Femur (tissue), 1 donor: ENCODE data around the gene CPNE7.
A peak's percentile ranks its signal among the peaks of the same experiment; 100 is the strongest.
"Not testable (repeated sequence)": the region's sequence is repeated elsewhere in the genome, so short reads cannot be mapped to it uniquely, and the experiment has no call there.

Experiments used
- DNase-seq: peaks from one replicate; pipeline ENCODE4 v3.0.0-alpha.2; 2017

Gene CPNE7

GRCh38 chr16:89584768-89585549, 9.4 kb downstream of the CPNE7 start:
- DNase-seq, result no peak

GRCh38 chr16:89586218-89586617, 10.7 kb downstream of the CPNE7 start:
- DNase-seq, result no peak

DNA sequence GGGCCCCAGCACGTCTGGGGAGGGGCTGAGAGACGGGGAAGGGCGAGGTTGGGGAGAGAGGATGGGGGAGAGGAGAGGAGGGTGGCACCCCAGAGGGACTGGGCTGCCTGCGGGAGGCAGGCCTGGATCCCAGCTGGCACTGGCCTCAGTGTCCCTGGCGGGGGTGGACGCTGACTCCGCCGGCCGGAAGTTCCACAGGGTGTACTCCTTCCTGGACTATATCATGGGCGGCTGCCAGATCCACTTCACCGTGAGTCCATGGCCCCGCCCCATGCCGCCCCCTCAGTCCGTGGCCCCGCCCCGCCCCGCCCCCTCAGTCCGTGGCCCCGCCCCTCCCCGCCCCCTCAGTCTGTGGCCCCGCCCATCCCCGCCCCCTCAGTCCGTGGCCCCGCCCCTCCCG, 11.3 kb downstream of the CPNE7 start:
- no peak for DNase-seq

- DNase-seq, result not testable (repeated sequence)
Observed at GRCh38 chr16:89587676-89588075, 12.1 kb downstream of the CPNE7 start.

DNA sequence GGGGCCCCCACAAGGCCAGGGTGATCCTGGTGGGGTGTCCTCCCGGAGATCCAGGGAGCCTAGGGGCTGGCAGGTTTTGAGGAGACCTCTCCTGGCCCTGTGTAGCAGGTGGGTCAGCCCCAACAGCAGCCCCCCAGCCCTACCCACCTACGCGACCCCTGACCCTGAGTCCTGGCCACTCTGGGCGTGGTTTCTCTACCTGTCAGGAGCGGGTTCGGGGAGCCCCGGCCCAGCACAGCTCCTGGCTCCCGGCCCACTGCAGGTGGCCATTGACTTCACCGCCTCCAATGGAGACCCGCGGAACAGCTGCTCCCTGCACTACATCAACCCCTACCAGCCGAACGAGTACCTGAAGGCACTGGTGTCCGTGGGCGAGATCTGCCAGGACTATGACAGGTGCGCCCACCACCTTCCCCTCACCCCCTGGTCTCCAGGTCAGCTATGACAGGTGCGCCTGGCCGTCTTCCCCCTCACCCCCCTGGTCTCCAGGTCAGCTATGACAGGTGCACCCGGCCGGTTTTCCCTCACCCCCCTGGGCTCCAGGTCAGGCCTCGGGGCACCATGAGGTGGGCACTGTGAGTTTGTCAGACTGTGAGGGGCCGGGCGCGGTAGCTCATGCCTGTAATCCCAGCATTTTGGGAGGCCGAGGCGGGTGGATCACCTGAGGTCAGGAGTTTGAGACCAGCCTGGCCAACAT, 13.0 kb downstream of the CPNE7 start:
- no peak for DNase-seq

- no peak for DNase-seq
Observed at GRCh38 chr16:89589241-89589926, 13.8 kb downstream of the CPNE7 start.

DNA sequence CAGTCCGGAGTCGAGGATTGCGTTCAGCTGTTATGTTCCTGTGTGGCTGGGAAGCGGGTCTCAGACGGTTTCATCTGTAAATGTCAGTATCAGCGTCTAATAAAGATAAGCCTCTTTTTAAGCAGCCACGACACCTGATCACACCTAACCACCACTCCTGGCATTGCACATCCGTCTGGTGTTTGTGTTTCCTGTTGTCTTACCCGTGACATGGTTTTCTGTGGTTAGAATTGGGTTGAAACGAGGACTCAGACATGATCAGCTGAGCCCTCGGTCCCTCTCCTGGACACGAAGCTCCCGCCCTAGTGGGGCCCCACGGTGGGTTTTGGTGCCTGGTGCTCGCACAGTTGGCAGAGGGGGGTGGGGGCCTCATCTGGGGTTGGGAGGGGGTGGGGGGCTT, 18.3 kb downstream of the CPNE7 start:
- no peak for DNase-seq

DNA sequence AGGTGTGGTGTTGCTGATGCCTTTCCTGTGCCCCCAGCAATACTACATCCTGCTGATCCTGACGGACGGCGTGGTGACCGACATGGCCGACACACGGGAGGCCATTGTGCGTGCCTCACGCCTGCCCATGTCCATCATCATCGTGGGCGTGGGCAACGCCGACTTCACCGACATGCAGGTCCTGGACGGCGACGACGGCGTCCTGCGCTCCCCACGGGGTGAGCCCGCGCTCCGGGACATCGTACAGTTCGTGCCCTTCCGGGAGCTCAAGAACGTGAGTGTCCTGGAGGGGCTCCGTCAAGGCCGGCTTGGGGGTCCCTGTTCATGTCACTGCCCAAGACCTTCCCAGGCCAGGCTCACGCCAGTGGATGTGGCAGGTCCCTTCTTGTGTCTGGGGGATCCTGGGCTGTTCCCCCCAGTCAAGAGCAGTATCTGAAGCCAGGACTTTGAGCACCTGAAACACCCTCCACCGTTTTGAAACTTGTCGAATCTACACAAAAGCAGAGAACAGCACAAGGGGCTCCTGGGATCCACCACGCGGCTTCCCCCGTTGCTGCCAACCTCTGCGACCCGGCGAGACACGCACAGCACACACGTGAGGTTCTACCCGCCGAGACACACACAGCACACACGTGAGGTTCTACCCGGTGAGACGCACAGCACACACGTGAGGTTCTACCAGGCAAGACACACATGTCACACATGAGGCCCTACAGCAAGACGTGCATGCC, 19.9 kb downstream of the CPNE7 start:
- no peak for DNase-seq

DNA sequence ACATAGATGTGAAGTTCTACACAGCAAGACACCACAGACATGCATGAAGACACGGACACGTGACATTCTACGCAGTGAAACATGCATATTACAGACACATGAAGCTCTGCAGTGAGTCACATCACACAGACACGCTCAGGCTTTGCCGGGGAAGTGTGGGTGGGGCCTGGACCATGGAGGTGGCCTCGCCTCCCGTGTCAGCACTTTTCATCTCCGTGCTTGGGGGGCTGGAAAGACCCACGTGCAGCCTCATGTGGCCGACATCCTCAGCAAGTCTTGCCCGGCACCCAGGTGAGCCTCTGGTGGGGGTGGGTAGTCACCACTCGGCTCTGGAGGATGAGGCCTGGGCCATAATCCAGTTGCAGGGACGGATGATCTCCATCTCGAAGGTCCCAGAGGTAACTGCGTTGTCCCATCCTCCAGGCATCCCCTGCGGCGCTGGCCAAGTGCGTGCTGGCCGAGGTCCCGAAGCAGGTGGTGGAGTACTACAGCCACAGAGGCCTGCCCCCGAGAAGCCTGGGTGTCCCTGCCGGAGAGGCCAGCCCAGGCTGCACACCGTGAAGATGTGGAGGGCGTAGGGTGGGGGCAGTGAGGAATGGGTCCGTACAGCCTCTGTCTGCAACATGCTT, 20.6 kb downstream of the CPNE7 start:
- DNase-seq, result no peak

DNA sequence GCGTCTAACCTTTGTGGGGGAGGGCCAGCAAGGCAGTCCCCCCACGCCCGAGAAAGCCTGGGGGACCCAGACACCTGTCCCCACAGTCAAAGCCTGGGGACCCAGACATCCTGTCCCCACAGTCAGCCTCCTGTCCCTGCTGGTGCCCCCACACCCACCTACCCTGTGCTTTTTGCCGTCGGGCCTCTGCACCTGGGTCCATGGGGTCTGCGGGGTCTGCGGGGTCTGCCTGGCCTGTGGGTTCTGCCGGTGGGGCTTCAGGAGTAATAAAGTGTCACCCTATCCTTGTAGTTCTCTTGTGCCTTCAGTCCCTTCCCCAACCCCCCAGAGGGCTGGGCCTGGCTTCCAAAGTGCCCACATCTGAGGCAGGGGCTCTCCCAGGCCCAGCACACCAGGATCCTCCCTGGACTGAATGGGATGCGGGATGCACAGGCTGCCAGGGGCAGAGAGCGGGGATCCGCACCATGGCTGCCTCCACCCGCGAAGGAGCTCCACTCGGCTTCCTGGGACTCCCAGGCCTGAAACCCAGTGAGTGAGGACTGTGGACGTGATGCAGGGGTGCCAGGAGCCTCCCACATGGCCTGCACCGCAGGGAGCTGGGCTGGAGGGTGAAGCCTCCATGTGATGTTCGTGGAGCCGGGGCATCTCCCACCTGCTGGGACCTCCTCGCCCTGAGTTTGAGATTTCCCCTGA, 21.5 kb downstream of the CPNE7 start:
- DNase-seq, result no peak

DNA sequence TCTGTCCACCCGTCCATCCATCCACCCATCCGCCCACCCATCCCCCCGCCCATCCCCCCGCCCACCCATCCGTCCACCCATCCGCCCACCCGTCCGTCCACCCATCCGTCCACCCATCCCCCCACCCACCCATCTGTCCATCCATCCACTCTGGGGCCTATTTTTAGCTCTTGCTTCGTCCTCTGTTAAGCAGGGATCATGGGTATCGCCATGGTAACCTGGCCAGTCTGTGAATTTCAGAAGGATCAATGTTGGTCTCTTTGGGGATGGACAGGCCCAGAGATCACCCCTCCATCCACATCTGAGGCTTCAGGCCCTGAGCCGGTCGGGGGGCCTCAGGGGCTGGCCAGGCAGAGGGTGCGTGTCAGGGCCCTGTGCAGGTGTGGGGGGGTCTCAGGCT, 22.6 kb downstream of the CPNE7 start:
- no peak for DNase-seq

DNA sequence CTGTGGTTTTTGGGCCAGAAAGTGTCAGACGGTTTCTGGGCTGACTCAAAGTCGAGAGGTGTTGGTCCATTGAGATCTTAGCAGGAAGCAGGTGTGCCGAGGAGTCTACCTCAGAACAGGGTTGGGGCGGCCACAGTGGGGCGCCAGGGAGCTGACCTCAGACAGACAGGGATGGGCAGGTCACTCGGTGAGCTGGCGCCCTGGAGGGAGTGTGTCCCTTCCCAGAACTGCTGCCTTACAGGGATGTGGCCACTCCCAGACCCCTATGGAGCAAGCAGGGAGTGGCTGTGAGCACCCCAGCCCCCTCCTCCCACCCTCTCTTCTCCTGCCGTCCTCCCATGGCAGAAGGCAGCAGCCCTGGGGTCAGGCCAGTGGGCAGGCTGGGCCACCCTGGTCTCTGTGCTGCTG, 23.9 kb downstream of the CPNE7 start:
- DNase-seq, result no peak

- no peak for DNase-seq
Observed at GRCh38 chr16:89599902-89600301, 24.3 kb downstream of the CPNE7 start.

DNA sequence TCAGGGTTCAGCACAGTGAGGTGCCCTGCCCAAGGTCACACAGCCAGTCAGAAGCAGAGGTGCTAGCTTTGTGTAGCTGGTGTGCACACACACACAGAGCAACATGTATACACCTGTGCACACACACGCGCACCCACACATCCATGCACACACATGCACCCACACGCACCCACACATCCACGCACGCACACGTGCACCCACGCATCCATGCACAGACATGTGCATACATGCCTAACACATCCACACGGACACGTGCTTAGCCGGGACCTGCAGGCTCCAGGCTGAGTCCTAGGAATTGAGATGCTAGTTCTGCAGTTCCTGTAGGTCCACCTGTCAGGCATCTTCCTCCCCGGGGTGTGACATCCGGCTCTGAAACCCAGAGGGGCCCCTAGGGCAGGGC, 24.9 kb downstream of the CPNE7 start:
- DNase-seq, result no peak

GRCh38 chr16:89600956-89601355, 25.4 kb downstream of the CPNE7 start:
- no peak for DNase-seq

GRCh38 chr16:89601906-89602272, 26.3 kb downstream of the CPNE7 start:
- DNase-seq, result no peak

DNA sequence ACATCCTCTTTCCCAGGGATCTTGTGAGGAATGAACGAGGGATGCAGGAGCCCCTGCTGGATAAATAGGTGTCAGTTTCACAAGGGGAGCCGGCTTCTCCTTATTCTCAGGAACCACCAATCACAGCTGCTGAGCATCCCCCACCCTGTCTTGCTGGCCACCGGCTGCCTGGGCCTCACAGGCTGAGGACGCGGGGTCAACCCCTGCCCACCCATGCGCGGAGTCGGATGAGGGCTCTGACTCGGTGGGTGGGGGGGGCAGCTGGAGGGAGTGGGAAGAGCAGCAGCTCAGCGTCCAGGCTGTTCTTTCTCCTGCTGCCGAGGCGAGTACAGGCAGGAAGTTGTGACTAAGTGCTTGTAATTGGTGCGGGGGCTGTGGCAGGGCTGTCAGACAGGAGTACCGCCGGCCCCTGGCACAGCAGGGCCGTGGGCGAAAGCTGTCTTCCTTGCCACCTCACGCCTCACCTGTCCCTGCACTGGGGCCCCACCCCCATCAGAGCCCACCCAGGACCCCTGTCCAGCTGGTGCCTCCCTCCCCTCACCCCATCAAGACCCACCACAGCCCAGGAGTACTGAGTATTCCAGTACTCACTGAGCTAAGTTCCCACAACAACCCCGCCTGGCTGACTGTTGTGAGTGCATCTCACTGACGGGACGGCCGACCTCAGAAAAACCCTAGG, 26.9 kb downstream of the CPNE7 start:
- peak; percentile 67 for DNase-seq

DNA sequence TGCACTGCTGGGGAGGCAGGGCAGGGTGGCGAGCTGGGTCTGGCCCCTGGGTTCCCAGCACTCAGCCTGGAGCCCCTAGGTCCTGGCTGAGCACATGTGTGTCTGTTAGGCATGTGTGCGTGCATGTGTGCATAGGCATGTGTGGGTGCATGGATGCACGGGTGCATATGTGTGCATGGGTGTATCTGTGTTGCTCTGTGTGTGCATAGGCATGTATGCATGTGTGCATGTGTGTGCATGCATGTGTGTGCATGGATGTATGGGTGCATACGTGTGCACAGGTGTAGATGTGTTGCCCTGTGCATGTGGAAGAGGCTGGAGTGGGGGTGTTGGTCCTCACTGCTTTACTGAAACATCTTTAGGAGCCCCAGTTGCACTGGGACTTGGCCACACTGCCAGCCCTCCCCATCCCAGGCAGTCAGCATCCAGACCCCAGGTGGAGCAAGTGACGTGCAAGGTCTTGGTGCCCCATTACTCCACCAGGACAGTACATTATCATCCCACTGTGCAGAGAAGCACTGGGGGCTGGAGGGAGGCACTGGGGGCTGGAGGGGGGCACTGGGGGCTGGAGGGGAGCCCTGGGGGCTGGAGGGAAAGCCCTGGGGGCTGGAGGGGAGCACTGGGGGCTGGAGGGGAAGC, 27.5 kb downstream of the CPNE7 start:
- no peak for DNase-seq

DNA sequence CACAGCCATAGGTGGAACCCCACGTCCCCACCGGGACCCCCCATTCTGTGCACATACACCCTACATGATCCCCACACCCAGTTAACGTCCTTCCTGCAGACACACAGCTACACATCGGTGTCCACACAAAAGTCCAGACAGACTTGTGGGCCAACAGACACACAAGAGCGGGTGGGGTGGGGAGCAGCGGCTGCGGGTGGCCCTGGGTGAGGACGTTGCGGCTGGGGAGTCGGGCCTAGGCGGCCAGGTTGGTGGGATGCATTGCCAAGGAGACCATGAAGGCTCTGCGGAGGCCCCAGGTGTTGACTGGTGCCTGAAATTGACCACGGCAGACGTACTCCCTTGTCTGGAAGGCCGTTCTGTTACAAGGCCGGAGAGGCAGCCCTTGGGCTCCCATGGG, 29.2 kb downstream of the CPNE7 start:
- DNase-seq, result no peak

GRCh38 chr16:89605186-89605970, 29.8 kb downstream of the CPNE7 start:
- no peak for DNase-seq
